BJ (cell line): Measurements from ENCODE around the gene PIKFYVE. TPM values are rescaled to one million over a fixed set of nuclear protein-coding genes. Genes with fewer than 3 reads are reported as not detected.

Experiments
- CTCF ChIA-PET: fragments of 350-600 bp; formaldehyde crosslinking; extraction: SDS; loops from one replicate; lab custom pipeline; 2021; ENCODE audit warnings: antibody characterized with exemption, inconsistent platforms; lab: Yijun Ruan, JAX
- POLR2A ChIA-PET: fragments of 300-600 bp; sonication (Branson Sonifier 250); formaldehyde crosslinking; extraction: SDS; loops from one replicate; lab custom pipeline; 2021; ENCODE audit warnings: antibody characterized with exemption; lab: Charles Lee
- DNase-seq: peaks from one replicate; pipeline ENCODE4 v3.0.0-alpha.2; 2011; ENCODE audit warnings: low read depth
- H3K27me3 ChIP-seq: 2 replicates; pipeline ENCODE4 v1.6.0; 2011; ENCODE audit warnings: low read length; ENCODE audit not compliant: control insufficient read depth, insufficient read depth
- H3K36me3 ChIP-seq: 2 replicates; pipeline ENCODE4 v1.5.1; 2011; ENCODE audit warnings: low read length; ENCODE audit not compliant: control insufficient read depth, insufficient read depth
- H3K4me3 ChIP-seq: 2 replicates; pipeline ENCODE4 v1.5.1; 2011; ENCODE audit warnings: low read depth, mild to moderate bottlenecking, control low read depth, low read length
- CTCF ChIP-seq: IDR thresholded peaks from 2 replicates; pipeline ENCODE4 v1.5.1; 2011; ENCODE audit warnings: low read depth, mild to moderate bottlenecking, control low read depth, inconsistent platforms, low read length, moderate library complexity; ENCODE audit not compliant: insufficient read depth
- polyA plus RNA-seq: library from polyadenylated mRNA; depleted of rRNA; stranded (reverse); fragments of >200 nt; gene quantifications from 2 replicates; pipeline ENCODE4 v1.2.3, GENCODE V29; 2011

Gene PIKFYVE
- polyA plus RNA-seq, 1 experiment: 11.5 TPM

GRCh38 chr2:208326016-208326415 is 60.0 kb downstream of the PIKFYVE start:
- ChIA-PET POLR2A (no interaction called here), CTCF (interaction anchor here (1.0 to 1.2 kb wide), 2 partner anchors 11 to 22 kb away, joined by 3 read pairs; no protein-coding TSS in a partner anchor)
- Histone ChIP-seq H3K27me3 (no peaks in the 10 kb centered on the region), H3K36me3 (peaks cover 11% of the 10 kb centered on the region), H3K4me3 (no peak overlapping the region)
- DNase-seq: no peak
- TF ChIP-seq CTCF: no peak

GRCh38 chr2:208329485-208329884 is 63.4 kb downstream of the PIKFYVE start:
- H3K36me3 ChIP-seq: peaks cover 15% of the 10 kb centered on the region
- no peak overlapping the region for H3K4me3 ChIP-seq
- no peak for DNase-seq
- H3K27me3 ChIP-seq: no peaks in the 10 kb centered on the region
- CTCF ChIA-PET: no interaction called here
- POLR2A ChIA-PET: no interaction called here
- no peak for TF ChIP-seq CTCF

GRCh38 chr2:208334230-208334629 is 68.2 kb downstream of the PIKFYVE start:
- H3K27me3 ChIP-seq: no peaks in the 10 kb centered on the region
- ChIA-PET POLR2A (no interaction called here), CTCF (no interaction called here)
- peaks cover 10% of the 10 kb centered on the region for H3K36me3 ChIP-seq
- TF ChIP-seq CTCF: no peak
- no peak for DNase-seq
- H3K4me3 ChIP-seq: no peak overlapping the region

GRCh38 chr2:208346756-208347155 is 80.7 kb downstream of the PIKFYVE start:
- POLR2A ChIA-PET: no interaction called here
- no peaks in the 10 kb centered on the region for H3K27me3 ChIP-seq
- peaks cover 3% of the 10 kb centered on the region for H3K36me3 ChIP-seq
- no peak overlapping the region for H3K4me3 ChIP-seq
- DNase-seq: no peak
- CTCF ChIA-PET: interaction anchor here (0.7 to 1.4 kb wide), 2 partner anchors 12 to 21 kb away, joined by 3 read pairs; no protein-coding TSS in a partner anchor
- TF ChIP-seq CTCF: no peak

- Histone ChIP-seq H3K4me3 (no peak overlapping the region), H3K36me3 (peaks cover 10% of the 10 kb centered on the region), H3K27me3 (no peaks in the 10 kb centered on the region)
- no peak for TF ChIP-seq CTCF
- no peak for DNase-seq
- POLR2A ChIA-PET: no interaction called here
- CTCF ChIA-PET: no interaction called here
Measured at GRCh38 chr2:208350610-208351009, 84.6 kb downstream of the PIKFYVE start.
